H4 (cell line): Measurements from ENCODE around the gene DPAGT1. TPM values are rescaled to one million over a fixed set of nuclear protein-coding genes. Genes with fewer than 3 reads are reported as not detected.
"Not testable (repeated sequence)": the region's sequence is repeated elsewhere in the genome, so short reads cannot be mapped to it uniquely, and the experiment has no call there.

ENCODE experiments used
- DNase-seq: peaks from one replicate; pipeline ENCODE4 v3.0.0-alpha.2; 2015; ENCODE audit warnings: low spot score
- total RNA-seq: library from RNA; depleted of rRNA; stranded (reverse); fragments of >200 nt; shearing (Covaris generic); gene quantifications from 2 replicates; pipeline ENCODE4 v1.2.3, GENCODE V29; 2014

DPAGT1 gene
- total RNA-seq, 1 experiment from 2014 or later = 43.7 TPM

DNA sequence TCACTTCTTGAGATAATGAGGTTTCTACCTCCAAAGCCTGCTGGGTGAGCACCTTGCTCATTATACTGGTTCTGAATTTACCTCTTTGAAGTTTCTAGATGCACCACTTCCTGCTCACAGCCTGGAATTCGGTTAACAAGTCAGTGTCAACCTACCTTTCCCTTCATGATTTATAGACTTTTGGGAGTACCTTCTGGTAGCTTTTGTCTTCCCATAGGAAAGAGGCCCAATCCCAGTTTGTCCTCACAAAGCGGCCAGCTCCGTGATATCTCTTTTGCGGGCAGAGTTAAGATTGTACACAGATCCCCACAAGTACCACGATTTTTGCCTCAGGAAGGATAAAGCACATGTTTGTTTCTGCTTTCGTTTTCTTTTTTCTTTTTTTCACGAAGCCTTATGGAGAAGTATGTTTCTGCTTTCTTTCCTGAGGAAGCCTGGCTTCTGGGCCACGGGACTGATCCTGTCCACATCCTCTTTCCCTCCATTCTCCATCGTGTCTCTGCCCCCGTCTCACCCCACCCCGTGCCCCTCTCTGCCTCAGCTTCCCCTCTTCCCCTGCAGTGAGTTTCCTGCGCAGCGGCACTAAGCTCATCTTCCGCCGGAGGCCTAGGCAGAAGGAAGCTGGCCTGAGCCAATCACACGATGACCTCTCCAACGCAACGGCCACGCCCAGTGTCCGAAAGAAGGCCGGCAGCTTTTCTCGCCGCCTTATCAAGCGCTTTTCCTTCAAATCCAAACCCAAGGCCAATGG is 14.0 kb upstream of the DPAGT1 start:
- DNase-seq = no peak

DNA sequence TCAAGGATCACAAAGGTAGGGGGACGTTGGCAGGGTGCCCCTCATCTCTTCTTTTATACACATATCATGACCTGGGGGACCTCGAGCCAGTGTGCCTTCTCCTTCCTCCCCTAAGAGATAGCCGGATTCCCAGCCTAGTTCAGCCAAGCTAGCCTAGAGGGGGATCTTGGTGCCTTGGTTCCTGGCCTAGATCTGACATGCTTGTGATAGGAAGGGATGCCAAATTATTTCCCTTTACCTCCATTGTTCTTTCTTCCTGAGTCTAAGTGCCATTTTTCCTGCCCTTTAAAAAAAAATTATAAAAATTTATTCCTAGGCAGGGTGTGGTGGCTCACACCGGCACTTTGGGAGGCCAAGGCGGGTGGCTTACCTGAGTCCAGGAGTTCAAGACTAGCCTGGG is 12.7 kb upstream of the DPAGT1 start:
- no peak for DNase-seq

GRCh38 chr11:119113716-119114115 is 12.1 kb upstream of the DPAGT1 start:
- no peak for DNase-seq

GRCh38 chr11:119112314-119113020 is 10.8 kb upstream of the DPAGT1 start:
- no peak for DNase-seq

- no peak for DNase-seq
These were observed 9.8 kb upstream of the DPAGT1 start for GRCh38 chr11:119111361-119111925.

DNA sequence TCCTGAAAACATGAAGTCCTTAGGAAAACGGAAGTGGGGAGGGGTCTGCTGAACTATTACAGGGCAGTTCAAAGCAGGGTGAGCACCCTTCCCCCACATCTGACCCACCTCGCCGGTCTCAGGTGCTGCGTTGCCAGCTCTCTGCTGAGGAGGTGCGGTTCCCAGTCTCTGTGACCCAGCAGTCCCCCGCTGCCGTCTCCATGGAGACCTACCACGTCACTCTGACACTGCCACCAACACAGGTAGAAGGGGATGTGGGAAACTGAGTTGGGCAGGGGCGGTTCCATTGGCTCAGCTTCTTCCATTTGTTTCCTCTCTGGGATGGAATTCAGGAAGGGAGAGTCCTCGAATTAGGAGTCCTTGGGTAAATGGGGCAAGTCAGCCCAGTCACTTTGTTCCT is 8.8 kb upstream of the DPAGT1 start:
- DNase-seq = no peak

DNA sequence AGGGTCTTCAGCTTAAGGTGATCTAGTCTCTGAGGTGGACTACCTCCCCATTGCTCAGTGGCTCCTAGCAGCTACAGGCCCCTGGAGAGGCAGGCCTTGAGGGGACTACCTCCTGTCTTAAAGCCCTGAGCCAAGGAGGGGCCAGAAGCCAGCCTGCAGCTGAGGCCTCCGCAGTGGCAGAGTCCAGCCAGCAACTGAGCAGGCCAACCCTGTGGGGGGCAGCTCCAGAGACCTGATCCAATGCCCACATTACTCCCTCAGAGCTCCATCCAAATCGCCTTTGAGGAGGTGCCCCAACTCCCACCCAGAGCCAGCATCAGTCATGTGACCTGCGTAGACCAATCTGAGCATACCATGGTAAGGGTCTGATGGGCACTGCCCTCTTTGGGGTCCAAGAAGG is 8.2 kb upstream of the DPAGT1 start:
- DNase-seq = no peak

- no peak for DNase-seq
These were observed 7.2 kb upstream of the DPAGT1 start for GRCh38 chr11:119108857-119109221.

GRCh38 chr11:119108146-119108856 is 6.6 kb upstream of the DPAGT1 start:
- no peak for DNase-seq

GRCh38 chr11:119107538-119108145 is 6.0 kb upstream of the DPAGT1 start:
- DNase-seq = no peak

DNA sequence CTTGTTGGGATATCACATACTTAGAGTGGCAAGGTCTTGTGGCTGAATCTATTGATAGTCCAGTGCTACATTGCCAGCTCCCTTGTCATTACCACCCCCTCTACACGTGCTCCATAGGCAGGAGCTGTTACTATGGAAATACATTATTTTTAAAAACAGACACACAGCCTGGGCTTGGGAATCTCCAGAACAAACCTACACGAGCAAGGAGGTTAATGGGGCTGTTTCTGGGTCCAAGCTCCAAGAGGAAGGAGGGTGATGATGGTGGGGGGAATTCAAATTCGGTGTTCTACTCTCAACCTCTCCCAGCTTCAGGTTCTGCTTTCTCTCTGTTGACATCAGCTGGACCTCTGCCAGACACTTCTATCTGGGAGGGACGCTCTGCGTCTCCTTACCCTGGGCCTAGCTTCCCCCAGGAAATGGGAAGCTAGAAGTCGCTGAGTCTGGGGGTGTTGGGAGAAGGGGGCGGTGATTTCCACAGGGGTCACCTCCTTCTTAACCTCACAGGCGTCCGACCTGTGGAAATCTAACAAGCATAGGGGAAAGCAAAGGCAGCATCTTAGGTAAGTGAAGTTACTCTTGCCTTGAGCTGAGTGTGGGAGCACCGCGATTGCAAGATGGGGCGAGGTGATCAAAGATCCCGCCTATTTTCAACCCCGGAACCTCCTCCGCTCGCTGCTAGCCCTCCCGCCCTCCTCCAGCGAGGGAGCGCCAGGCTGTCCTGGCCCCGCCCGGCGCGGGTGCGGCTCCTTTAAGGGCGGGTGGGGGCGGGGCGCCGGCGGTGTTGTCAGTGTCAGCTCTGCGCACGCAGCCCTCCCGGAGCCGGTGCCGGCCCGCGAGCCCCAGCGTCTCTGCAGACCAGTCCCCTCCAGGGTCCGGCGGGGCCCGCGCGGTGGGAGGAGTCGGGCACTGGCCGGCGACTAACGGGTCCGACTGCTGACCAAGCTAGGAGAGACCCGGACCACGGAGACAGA is 5.2 kb upstream of the DPAGT1 start, which contains the start of gene C2CD2L:
Gene C2CD2L, plus strand, starts transcription at position 781 of the 974 bp plus-strand sequence. CDS start 398 bp downstream, outside the sequence.
- peak; percentile 83 for DNase-seq

DNA sequence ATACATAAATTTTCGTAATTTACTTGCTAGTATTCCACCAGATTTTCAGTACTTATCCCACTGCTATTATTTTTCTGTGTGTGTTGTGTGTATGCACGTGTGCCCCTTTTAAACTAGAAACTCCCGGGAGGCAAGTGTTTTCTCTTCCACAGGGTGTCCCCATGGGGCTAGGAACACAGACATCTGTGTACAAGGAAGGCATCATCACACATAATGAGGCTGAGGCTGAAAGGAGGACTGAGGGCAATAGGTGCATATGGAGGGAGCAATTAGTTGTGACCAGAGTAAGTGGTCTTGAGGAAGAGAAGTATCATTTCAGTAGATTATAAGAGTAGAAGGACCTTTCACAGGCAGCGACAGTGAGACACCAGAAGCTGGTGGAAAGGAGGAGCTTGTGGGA is 2.1 kb upstream of the DPAGT1 start:
- DNase-seq = no peak

DNA sequence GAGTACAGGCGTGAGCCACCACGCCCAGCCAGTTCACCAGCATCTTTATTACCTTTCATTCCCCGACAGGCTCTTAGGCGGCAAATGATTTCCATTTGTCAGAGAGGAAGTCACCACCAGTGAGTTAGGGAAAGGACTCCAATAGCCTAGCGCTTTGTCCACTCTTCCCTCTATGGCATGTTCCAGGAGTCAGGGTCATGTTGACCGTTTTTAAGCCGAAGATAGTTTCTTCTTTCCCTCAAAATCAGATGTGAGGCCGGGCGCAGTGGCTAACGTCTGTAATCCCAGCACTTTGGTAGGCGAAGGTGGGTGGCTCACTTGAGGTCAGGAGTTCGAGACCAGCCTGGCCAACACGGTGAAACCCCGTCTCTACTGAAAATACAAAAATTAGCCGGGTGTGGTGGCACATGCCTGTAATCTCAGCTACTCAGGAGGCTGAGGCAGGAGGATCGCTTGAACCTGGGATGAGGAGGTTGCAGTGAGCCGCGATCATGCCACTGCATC is 1.6 kb upstream of the DPAGT1 start:
- not testable (repeated sequence) for DNase-seq

DNA sequence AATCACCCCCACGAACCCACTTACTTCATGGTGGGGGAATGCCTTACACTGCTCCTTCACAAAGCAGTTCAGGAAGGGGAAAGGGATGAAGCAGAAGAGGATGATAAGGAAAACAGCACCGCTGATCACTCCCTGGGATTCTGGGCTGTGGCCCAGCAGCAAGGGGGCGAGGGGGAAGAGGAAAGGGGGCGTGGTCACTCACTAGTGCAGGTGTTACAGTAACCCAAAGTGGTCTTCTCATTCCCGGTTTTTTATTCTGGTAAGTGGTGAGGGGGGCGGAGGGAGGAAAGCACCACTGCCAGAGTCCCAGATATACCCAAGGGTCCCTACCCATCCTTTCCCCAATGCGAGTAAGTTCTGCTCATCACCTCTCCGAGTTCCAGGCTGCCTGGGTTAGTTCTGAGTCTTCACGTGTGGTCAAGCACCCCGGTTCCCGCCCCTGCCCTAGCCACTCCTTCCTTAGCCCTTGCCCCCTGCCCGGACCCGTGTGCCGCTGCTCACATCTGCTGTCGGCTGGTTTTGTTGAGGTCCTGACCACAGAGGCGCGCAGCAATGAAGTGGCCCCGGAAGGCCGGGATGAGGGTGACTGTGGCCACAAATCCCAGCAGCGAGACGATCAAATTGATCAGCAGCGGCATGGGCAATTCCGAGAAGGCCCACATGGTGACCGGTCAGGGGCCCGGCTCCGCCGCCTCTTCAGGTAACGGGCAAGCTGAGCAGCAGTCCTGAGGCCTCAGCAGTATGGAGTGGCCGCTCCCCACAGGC is 477 bp downstream of the DPAGT1 start:
- DNase-seq = no peak

DNA sequence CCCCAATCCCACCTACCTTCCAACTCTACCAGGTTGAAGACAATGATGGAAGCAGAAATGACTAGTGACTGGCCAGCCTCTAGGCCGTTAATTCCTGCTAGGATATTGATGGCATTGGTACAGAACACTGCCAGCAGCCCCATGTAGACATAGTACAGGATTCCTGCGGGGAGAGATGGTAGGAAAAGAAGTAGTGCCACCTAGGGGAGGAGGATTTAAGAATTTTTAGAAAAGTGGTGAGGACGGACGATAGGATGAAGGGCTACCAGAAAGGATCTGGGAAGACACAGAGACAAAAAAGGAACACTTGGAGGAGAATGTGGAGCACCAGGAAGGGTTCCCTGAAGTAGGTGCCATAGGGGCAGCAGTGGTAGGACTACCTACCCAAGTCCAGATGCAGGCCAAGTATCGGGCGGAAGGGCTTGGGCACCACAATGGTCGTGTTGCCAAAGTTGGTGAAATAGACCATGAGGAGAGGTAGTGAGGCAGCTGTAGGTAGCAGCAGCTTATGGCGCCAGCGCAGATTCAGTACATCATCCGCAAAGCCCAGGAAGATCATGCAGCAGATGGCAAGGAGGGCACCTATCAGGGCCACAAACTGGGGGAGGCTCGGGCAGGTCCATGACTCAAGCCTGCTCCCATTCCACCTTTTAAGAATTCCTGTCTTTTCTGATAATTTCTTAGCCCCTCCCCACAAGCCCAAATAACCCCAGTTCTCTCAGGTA is 1.2 kb downstream of the DPAGT1 start:
- DNase-seq = peak; percentile 42

- DNase-seq = no peak
These were observed 1.9 kb downstream of the DPAGT1 start for GRCh38 chr11:119099711-119100110.

- DNase-seq = peak; percentile 99
These were observed 6.4 kb downstream of the DPAGT1 start for GRCh38 chr11:119095066-119095880.

DNA sequence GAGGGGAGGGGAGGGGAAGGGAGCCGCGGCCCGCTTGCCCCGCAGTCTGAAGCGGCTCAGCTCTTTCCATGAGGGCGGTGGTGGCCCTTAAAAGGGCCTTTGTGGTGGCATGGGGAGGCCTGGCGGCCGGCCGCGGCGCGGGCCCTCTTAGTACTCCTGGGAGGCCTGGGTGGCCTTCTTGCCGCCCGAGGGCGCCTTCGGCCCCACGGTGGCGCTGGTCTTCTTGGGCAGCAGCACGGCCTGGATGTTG is 6.9 kb downstream of the DPAGT1 start:
- peak; percentile 73 for DNase-seq
